DOHH2 (cell line): ENCODE data around the gene HHAT.

ENCODE experiments used
- H3F3A ChIP-seq: fragments of 200-600 bp; sonication (generic), shearing (Covaris generic); 2 replicates; pipeline ENCODE4 v1.6.0; 2016; ENCODE audit warnings: antibody characterized with exemption, mild to moderate bottlenecking; ENCODE audit not compliant: control insufficient read depth, insufficient read depth
- H3K27ac ChIP-seq: fragments of 200-600 bp; sonication (generic); 2 replicates; pipeline ENCODE4 v1.5.1; 2014; ENCODE audit warnings: low read depth, mild to moderate bottlenecking, low read length, moderate library complexity
- H3K27me3 ChIP-seq: fragments of 200-600 bp; sonication (generic); 2 replicates; pipeline ENCODE4 v1.6.1; 2014; ENCODE audit warnings: mild to moderate bottlenecking, low read length, mixed read lengths; ENCODE audit not compliant: control insufficient read depth
- H3K36me3 ChIP-seq: fragments of 200-600 bp; sonication (generic); 2 replicates; pipeline ENCODE4 v1.6.1; 2014; ENCODE audit warnings: mild to moderate bottlenecking, low read length, moderate library complexity, mixed read lengths; ENCODE audit not compliant: control insufficient read depth
- H3K4me1 ChIP-seq: fragments of 200-600 bp; sonication (generic); 2 replicates; pipeline ENCODE4 v1.6.1; 2014; ENCODE audit warnings: mild to moderate bottlenecking, low read length, mixed read lengths; ENCODE audit not compliant: control insufficient read depth
- H3K4me2 ChIP-seq: fragments of 200-600 bp; sonication (generic); 2 replicates; pipeline ENCODE4 v1.6.0; 2014; ENCODE audit warnings: mild to moderate bottlenecking, low read length, moderate library complexity
- H3K4me3 ChIP-seq: fragments of 200-600 bp; sonication (generic); 2 replicates; pipeline ENCODE4 v1.5.1; 2014; ENCODE audit warnings: mild to moderate bottlenecking, low read length, mixed read lengths
- H3K79me2 ChIP-seq: fragments of 200-600 bp; sonication (generic); 2 replicates; pipeline ENCODE4 v1.6.1; 2014; ENCODE audit warnings: mild to moderate bottlenecking, low read length, mixed read lengths; ENCODE audit not compliant: control insufficient read depth
- H3K9me2 ChIP-seq: fragments of 200-600 bp; sonication (generic); replicated peaks from 2 replicates; pipeline ENCODE4 v1.6.1; 2014; ENCODE audit warnings: mild to moderate bottlenecking, low read length, mixed read lengths; ENCODE audit not compliant: control insufficient read depth
- H3K9me3 ChIP-seq: fragments of 200-600 bp; sonication (generic); 2 replicates; pipeline ENCODE4 v1.6.1; 2014; ENCODE audit warnings: antibody characterized with exemption, low read length, mixed read lengths; ENCODE audit not compliant: control insufficient read depth, insufficient read depth
- H4K20me1 ChIP-seq: fragments of 200-600 bp; sonication (generic); 2 replicates; pipeline ENCODE4 v1.6.0; 2014; ENCODE audit warnings: low read depth, mild to moderate bottlenecking, antibody characterized with exemption, low read length, moderate library complexity; ENCODE audit not compliant: control insufficient read depth, insufficient read depth
- CTCF ChIP-seq: fragments of 200-600 bp; sonication (generic); IDR thresholded peaks from one replicate; pipeline ENCODE4 v1.5.1; 2014; ENCODE audit warnings: antibody characterized with exemption, mild to moderate bottlenecking, low read depth, low read length; ENCODE audit not compliant: poor library complexity, severe bottlenecking
- EZH2phosphoT487 ChIP-seq: fragments of 200-600 bp; sonication (generic); IDR thresholded peaks from 2 replicates; pipeline ENCODE4 v1.6.1; 2017; ENCODE audit warnings: borderline replicate concordance, mild to moderate bottlenecking, antibody characterized with exemption, low read length, moderate library complexity, mixed read lengths

The HHAT gene

GRCh38 chr1:210527091-210527490 lies 198.4 kb downstream of the HHAT start:
- no peaks in the 10 kb centered on the region for H3K9me3 ChIP-seq
- no peak for TF ChIP-seq CTCF
- no peak for TF ChIP-seq EZH2phosphoT487
- no peaks in the 10 kb centered on the region for H3K27me3 ChIP-seq
- H3K27ac ChIP-seq: no peak overlapping the region
- no peaks in the 10 kb centered on the region for H4K20me1 ChIP-seq
- H3K79me2 ChIP-seq: no peaks in the 10 kb centered on the region
- no peaks in the 10 kb centered on the region for H3F3A ChIP-seq
- no peak overlapping the region for H3K4me2 ChIP-seq
- H3K4me3 ChIP-seq: no peak overlapping the region
- no peaks in the 10 kb centered on the region for H3K36me3 ChIP-seq
- no peaks in the 10 kb centered on the region for H3K4me1 ChIP-seq
- no peaks in the 10 kb centered on the region for H3K9me2 ChIP-seq

GRCh38 chr1:210531475-210532222 lies 202.9 kb downstream of the HHAT start:
- TF ChIP-seq EZH2phosphoT487 (no peak), CTCF (no peak)
- H4K20me1 ChIP-seq: no peaks in the 10 kb centered on the region
- H3K79me2 ChIP-seq: no peaks in the 10 kb centered on the region
- H3F3A ChIP-seq: no peaks in the 10 kb centered on the region
- H3K9me3 ChIP-seq: no peaks in the 10 kb centered on the region
- H3K36me3 ChIP-seq: no peaks in the 10 kb centered on the region
- H3K4me2 ChIP-seq: no peak overlapping the region
- no peak overlapping the region for H3K4me3 ChIP-seq
- no peak overlapping the region for H3K27ac ChIP-seq
- no peaks in the 10 kb centered on the region for H3K4me1 ChIP-seq
- H3K27me3 ChIP-seq: no peaks in the 10 kb centered on the region
- no peaks in the 10 kb centered on the region for H3K9me2 ChIP-seq

GRCh38 chr1:210532223-210532598 lies 203.5 kb downstream of the HHAT start:
- no peaks in the 10 kb centered on the region for H4K20me1 ChIP-seq
- H3K27me3 ChIP-seq: no peaks in the 10 kb centered on the region
- no peaks in the 10 kb centered on the region for H3K79me2 ChIP-seq
- no peaks in the 10 kb centered on the region for H3K9me3 ChIP-seq
- no peaks in the 10 kb centered on the region for H3K9me2 ChIP-seq
- no peaks in the 10 kb centered on the region for H3K36me3 ChIP-seq
- TF ChIP-seq EZH2phosphoT487: no peak
- no peak for TF ChIP-seq CTCF
- no peak overlapping the region for H3K4me2 ChIP-seq
- no peak overlapping the region for H3K27ac ChIP-seq
- H3F3A ChIP-seq: no peaks in the 10 kb centered on the region
- no peaks in the 10 kb centered on the region for H3K4me1 ChIP-seq
- H3K4me3 ChIP-seq: no peak overlapping the region
